HG02885 (cell line): ENCODE measurements around the gene CUX1.

Experiments
- ATAC-seq: cut with Tn5 transposase; IDR thresholded peaks from one replicate; pipeline ENCODE4 v1.9.1; 2021; ENCODE audit warnings: mild to moderate bottlenecking; ENCODE audit not compliant: unreplicated experiment, poor library complexity

The CUX1 gene

DNA sequence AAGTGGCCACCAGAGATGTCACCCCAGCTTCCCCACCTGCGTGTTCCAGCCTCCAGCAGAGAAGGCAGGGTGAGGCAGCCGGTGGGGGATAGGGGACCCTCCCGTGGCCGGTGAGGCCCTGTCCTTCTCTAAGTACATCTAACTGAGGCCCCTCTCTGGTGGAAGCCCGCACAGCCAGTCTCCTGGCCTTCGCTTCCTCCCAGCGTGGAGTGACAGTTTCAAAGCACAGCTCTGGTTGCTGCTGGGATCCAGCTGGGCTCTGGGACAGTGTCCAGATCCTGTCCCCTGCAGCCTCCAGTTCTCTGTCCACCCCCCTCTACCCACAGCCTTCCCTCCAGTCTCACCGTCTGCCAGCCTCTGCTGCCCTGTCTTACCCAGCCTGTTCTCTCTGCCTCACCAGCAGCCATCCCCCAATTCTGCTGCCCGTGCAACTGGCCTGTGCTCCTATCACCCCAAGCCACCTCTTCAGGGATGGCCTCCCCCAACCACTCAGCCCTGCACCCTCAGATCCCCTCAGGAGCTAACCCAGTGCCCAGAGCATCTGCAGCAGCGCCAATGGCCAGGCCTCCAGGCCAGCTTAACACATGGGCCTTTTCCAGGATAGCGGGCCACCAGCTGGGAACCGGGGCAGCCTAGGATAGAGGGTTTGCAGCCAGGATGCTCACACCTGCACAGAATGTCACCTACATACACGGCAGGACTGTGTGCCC lies 452.9 kb downstream of the CUX1 start:
- ATAC-seq: no peak

DNA sequence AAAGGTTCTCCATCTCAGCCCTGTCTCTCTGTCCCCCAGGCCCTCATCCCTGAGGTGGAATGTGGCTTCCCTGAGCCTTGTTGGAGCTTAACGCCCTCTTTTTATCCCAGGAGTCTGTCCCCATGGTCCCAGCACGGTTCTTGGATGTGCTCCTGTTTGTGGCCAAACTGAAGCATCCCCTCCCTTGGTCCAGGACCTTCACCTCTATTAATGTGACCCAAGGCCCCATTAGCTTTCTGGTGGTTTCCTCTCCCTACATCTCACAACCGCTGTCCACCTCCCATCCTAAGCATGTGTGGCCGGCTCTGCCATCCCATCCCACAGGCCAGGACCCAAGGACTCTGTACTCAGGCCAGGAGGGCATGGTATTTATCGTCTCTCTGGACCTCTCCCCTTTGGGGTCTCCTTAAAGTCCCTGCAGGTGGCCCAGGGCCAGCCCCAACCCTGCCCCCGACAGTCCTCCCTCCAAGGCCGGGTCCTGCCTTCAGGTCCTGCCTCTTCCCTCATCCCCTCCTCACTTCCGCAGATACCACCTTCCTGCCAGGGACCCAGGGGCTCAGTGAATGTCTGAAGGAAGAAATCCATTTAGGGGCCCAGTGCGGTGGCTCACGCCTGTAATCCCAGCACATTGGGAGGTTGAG lies 453.9 kb downstream of the CUX1 start:
- ATAC-seq: no peak

DNA sequence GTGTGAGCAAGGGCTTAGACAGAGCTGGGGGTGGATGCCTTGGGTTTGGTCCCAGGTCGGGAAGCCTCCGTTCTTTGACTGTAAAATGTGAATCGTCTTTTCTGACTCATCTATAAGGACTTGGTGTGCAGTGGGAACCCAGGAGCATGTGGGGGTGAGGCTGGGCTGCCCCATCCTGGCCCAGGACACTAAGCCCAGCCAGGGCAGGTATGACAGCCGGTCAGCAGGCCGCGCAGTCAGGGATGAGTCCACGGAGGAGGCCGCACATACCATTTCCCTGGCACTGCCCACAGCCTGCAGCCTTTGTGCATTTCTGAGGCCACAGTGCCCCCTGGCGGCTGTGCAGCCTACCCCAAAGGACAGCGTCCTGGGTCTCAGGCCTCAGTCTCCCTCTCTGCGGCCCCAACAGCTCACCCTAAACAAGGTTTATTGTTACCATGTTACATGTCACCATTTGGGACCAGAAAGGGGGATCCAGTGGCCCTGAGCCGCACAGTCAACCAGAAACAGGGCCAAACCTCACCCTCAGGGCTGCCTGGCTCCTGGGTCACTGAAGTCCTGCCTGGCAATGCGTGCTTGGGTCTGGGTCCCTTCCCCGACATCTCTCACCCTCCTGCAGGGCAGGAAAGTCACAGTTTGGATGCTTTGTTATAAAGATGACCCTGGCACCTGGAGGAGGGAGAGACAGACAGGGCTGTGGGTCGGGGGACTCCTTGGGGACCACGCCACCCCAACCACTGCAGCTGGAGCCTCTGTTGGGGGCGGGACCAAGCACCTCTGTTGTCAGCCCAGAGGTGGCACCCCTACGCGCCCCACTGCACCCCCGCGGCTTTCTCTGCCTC lies 454.9 kb downstream of the CUX1 start:
- peak; percentile 49 for ATAC-seq

DNA sequence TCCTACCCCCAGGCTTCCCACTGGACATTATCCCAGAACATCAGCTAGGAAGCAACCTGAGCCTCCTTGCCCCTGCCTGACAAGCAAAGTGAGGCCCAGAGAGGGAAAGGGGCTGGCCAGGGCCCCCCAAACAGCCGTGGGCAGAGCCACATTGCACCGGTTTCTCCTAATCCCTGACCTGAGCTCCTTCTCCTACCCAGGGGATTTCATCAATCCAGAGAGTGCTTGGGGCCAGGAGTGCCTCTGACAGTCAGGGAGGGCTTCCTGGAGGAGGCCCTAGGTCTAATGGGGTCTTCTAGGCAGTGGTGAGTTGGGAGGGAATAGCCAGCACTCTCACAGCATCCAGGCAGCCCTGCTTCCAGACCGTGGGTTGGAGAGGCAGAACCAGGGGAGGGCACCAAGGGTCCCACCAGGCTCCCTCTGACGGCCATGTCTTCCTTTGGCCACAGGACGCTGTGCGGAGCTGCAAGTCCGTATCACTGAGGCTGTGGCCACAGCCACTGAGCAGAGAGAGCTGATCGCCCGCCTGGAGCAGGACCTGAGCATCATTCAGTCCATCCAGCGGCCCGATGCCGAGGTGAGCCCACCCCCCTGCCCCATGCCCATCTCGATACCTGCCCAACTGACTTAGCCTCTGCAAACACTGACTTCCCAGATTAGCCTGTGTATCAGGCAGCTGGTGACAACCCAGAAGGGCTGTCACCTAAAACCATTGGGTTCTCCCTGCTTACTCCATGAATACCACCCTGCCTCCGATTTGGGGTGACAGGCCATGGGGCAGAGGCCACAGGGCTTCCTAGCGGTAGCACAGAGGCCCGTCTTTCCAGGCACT lies 455.7 kb downstream of the CUX1 start:
- ATAC-seq: no peak

DNA sequence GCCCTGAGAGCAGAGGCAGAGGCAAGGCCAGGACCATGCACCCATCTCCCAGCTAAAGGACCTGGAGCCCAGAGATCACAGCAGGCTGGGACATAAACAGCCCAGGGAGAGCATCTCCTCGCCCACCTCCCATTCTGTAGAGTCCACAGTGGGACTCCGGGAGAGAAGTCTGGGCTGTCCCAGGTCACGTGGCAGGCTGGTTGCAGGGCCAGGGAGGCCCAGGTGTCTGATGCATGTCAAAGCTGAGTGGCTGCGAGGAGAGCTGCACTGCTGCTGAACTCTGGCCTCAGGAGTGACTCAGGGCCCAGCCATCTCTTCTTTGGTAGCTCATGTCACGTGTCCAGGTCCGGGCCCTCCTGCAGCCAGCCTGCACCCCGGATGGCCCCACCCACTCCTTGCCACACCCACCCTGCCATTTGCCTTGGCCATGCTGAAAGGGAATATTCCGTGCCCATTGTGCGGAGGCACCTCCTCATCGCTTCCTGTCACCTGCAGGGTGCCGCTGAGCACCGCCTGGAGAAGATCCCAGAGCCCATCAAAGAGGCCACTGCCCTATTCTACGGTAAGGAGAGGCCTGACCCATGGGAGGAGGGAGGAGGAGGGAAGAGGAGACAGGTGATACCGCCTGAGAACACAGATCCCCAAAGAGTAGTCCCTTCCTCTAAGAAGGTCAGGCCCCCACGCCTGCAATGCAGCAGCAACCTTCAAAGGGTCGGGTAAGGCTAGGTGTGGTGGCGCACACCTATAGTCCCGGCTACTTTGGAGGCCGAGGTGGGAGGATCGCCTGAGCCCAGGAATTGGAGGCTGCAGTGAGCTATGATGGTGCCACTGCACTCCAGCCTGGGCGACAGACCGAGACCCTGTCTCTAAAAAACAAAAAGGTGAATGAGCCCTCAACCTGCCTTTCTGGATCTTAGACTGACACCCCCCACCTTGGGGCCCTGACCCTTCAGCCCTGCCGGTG lies 456.6 kb downstream of the CUX1 start:
- no peak for ATAC-seq

DNA sequence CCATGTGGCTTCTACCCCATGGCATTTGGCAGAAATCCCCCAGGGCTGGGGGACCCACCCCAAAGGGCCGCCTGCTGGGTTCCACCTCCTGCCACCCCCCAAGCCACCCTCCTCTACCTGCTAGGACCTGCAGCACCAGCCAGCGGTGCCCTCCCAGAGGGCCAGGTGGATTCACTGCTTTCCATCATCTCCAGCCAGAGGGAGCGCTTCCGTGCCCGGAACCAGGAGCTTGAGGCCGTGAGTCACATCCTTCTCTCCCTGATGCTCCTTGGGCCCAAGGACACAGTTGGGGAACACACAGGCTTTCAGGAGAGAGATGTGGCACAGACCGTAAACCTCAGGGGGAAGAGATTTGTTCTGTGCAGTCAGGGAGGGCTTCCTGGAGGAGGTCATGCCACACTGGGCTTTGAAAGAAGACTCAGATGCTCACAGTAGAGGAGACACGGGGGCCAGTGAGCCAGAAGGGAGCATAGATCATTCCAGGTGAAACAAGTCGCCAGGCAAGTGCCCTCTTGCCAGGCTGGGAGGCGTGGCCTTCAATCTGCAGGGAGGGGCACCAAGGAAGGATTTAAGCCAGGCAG lies 457.8 kb downstream of the CUX1 start:
- no peak for ATAC-seq

DNA sequence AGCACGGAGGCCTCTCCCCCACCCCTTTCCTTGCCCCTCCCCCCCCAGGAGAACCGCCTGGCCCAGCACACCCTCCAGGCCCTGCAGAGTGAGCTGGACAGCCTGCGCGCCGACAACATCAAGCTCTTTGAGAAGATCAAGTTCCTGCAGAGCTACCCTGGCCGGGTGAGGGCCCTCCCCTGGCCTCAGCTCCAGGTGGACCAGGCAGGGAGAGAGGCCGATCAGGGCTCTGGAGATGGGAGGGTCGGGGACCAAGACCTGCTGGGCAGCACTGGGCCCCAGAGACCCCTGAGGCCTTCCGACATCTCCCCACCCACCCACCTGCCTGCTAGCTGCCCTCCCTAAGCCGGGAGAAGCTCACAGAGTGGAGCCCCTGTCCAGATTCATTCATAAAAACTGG lies 460.5 kb downstream of the CUX1 start:
- no peak for ATAC-seq

DNA sequence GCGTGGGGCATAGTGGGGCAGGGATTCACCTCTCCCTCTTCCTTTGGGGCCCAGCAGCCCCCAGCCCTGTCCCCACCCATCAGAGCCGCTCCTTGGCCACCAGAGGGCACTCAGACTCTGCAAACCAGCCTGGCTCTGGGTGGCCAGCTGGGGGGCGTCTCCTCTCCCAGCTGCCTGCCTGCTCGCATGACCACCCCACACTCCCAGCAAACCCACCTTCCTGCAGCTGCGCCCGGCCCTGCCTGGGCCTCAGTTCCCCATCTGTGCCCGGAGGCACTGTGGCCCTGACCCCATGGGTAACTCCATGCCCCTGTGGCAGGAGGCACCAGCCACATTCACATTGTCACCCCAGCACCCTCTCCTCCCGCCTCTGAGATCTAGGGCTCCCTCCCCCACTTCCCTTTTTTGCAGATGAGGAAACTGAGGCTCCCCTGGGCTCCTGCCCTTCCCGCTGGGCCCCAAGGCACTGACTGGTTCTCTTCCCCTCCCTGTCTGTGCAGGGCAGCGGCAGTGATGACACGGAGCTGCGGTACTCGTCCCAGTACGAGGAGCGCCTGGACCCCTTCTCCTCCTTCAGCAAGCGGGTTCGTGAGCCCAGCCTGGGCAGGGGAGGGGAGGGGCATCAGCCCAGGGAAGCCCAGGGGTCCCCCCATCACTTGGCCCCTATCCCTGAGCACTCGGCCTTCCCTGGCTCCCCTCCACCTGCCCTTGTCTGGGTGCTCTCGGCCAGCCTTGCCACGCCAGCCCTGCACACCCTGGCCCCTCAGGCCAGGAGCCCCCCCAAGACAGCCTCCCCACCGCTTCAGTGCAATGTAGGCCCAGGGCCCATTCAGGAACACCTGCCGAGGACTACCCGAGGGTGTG lies 462.3 kb downstream of the CUX1 start:
- ATAC-seq: peak; percentile 62

DNA sequence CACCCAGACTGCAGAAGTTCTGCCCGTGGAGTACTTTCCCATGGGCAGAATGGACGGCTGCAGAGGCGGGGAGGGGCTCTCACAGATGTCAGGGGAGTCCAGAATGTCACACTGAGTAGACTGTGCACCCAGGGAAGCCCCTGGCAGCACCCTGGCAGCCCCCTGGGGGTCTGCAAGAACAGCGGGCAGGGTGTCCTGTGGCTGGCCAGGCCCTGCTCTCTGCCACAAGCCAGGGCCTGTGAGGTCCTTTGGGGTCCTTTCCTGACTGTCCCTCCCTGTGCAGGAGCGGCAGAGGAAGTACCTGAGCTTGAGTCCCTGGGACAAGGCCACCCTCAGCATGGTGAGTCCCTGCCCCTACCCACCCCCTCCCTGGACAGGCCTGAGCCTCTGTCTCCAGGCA lies 463.1 kb downstream of the CUX1 start:
- no peak for ATAC-seq

DNA sequence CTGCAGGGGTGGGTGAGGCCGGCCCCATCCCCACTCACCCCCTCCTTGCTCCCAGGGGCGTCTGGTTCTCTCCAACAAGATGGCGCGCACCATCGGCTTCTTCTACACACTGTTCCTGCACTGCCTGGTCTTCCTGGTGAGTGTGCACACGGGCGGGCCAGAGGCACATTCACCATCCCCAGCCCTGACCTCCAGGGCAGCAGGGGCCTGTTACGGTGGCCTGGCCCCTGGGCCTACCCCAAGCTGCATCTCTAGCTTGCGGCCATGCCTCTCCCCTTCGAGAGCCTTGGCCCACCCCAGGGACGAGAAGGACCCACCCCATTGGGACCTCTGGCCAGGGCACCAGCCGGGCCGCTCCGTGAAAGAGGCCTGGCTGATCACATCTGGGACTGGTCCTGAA lies 464.4 kb downstream of the CUX1 start:
- ATAC-seq: no peak

DNA sequence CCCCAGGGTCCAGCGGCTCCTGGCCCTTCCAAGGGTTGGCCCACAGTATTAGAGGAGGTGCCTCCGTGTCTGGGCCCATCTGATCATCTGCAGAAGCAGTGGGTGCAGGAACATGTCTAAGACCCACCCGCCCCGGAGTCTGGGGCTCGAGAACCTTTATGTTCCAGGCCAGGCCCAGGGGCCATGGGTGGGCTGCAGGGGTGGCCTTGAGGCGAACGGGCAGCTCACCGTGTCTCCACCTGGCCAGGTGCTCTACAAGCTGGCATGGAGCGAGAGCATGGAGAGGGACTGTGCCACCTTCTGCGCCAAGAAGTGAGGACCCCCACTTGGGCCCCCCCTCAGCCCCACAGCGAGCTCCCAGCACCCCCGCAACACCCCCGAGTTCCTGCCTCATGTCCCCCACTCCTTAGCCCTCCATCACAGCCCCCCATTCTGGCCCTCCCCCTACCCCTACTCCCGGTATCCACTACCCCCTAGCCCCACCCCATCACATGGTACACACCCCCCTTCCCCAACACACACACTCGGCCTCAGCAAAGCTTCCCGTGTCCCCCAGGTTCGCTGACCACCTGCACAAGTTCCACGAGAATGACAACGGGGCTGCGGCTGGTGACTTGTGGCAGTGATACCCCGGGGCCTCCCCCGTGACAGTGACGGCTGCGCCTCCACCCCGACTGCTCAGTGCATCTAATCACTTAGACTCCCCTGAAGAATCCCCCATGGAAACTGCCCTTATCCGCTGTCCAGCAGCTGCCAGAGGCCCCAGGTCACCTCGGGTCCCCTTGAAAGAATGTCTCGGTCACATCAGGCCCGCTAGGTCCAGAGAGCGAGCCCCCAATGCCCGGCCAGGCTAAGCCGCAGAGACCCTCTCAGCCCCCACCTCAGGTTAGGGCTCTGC lies 465.3 kb downstream of the CUX1 start:
- no peak for ATAC-seq

DNA sequence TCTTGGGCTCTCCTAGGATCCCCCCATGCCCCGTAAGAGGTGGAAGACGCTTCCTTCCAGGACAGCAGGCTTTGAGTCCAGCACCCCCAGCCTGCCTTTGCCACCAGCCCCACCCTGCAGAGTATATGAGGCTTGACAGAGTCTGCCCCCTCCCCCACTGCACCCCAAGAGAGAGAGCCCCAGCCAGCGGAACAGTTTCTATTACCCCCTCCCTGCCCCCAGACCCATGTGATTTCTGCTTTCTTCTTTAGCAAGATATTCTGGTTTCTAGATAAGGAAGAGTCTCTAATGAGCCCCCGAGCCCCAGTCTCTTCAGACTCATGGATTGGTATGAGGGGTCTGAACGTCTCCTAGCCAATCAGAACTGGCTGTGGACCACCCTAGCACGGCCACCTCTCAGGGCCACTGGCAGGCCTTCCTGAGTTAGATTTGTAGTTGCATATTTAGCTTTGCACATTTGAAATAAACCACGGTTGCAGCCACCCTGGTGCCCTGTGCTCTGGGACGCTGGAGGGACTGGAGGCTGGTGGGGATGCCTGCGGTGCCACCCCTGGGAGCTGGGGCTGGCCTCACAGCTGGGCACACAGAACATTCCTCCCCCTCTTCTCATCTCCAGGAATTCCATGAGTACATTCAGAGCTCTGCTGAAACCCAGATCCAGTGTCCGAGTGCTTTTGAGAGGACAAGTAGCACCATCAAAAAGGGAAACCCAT lies 466.2 kb downstream of the CUX1 start:
- no peak for ATAC-seq

DNA sequence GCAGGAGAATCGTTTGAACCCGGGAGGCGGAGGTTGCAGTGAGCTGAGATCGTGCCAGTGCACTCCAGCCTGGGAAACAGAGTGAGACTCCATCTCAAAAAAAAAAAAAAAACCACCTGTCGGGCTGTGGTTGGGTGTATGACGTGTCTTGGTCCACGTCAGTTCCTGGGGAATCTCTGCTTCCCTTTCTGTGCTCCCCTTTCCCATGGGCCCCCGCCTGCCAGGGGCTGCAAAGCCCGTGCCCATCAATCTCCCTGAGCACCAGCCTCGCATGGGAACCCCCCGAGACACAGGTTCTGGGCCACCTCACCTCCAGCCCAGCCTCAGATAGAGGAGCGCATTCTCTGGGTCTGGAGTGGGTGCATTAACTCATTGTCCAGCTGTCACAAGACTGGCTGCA lies 467.0 kb downstream of the CUX1 start:
- ATAC-seq: no peak

DNA sequence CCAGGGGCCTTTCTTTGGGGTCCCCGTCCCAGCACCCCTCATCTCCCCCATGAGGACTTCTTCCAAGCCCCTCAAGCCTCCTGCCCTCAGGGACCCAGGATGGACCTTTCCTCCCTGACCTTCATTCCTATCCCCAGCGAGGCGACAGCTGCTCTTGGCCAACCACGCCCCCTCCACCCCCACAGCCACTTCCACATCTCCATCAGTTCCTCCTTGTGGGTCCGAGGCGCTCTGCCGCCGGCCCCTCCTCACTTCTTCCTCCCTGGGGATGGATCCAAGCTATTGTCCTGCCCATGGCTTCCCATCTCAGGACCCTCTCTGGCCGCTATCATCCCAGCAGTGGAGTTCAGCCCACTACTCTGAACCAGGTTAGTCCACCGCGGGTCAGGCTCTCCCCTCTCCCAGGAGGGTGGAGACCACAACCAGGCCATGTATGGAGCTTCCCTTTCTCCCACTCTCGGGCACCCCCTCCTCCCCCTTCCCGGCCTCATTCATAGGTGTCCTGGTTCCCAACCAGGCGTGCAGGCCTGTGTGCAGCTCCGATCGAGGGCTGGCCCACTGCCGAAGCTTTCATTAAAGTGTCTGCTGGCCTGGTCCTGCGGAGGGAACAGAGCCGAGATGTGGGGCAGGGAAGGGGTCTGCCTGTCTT lies 467.6 kb downstream of the CUX1 start:
- no peak for ATAC-seq

DNA sequence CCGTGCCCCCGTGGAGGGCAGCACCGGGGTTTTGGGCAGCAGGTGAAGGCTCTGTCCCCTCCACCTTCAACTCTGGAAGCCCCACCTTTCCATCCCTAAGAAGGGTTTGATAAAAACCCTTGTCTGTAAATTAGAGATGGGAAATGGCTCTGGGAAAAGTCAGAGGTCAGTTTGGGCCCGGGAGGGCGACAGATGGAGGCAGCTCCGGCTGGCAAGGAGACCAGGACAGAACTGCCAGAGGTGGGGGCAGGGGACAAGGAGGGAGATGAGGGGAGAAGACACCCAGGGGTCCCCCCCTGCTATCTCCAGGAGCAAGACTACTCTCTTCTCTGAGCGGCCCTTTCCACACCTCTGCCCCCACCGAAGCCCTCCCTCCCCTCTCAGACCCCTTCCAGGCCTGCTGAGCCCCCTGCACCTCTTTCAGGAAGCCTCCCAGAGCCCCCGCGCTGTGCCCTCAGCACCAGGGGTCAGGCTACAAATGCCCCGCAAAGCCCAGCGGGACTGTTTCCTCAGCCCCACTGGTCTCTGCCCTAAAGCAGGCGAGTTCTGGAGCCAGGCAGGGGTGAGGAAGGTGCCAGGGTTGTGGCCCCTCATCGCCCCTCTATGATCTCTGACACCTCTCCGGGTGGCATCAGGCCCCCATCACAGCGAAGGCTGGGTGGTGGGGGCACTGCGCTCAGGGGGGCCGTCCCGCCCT lies 468.3 kb downstream of the CUX1 start:
- no peak for ATAC-seq
